GM19023 (cell line): ENCODE data around the gene DIP2C.
"Not testable (repeated sequence)": the region's sequence is repeated elsewhere in the genome, so short reads cannot be mapped to it uniquely, and the experiment has no call there.

Experiments used
- ATAC-seq: cut with Tn5 transposase; IDR thresholded peaks from one replicate; pipeline ENCODE4 v1.9.1; 2021; ENCODE audit warnings: mild to moderate bottlenecking, moderate library complexity; ENCODE audit not compliant: unreplicated experiment

DIP2C gene

GRCh38 chr10:700183-700582 lies 10.7 kb upstream of the DIP2C start:
- not testable (repeated sequence) for ATAC-seq

GRCh38 chr10:697097-697875 lies 7.8 kb upstream of the DIP2C start:
- ATAC-seq = no peak

GRCh38 chr10:695396-695795 lies 5.9 kb upstream of the DIP2C start:
- no peak for ATAC-seq

GRCh38 chr10:693506-693905 lies 4.0 kb upstream of the DIP2C start:
- ATAC-seq = no peak

- no peak for ATAC-seq
Observed at GRCh38 chr10:692682-693351, 3.3 kb upstream of the DIP2C start.

GRCh38 chr10:691216-691615 lies 1.7 kb upstream of the DIP2C start:
- ATAC-seq = no peak

- ATAC-seq = no peak
Observed at GRCh38 chr10:690372-691161, 1.1 kb upstream of the DIP2C start.

GRCh38 chr10:689121-689451 lies 382 bp downstream of the DIP2C start:
- ATAC-seq = no peak

- ATAC-seq = no peak
Observed at GRCh38 chr10:688312-689120, 952 bp downstream of the DIP2C start.

GRCh38 chr10:687583-688311 lies 1.7 kb downstream of the DIP2C start:
- no peak for ATAC-seq

GRCh38 chr10:686155-686931 lies 3.1 kb downstream of the DIP2C start:
- ATAC-seq = no peak

GRCh38 chr10:685613-686012 lies 3.9 kb downstream of the DIP2C start:
- no peak for ATAC-seq

- ATAC-seq = no peak
Observed at GRCh38 chr10:683448-684071, 5.9 kb downstream of the DIP2C start.

GRCh38 chr10:682931-683447 lies 6.5 kb downstream of the DIP2C start:
- no peak for ATAC-seq

GRCh38 chr10:681670-682318 lies 7.7 kb downstream of the DIP2C start:
- no peak for ATAC-seq

- no peak for ATAC-seq
Observed at GRCh38 chr10:680745-681144, 8.7 kb downstream of the DIP2C start.

GRCh38 chr10:680146-680545 lies 9.3 kb downstream of the DIP2C start:
- no peak for ATAC-seq

- ATAC-seq = no peak
Observed at GRCh38 chr10:679556-679955, 9.9 kb downstream of the DIP2C start.

- ATAC-seq = not testable (repeated sequence)
Observed at GRCh38 chr10:678662-679005, 10.8 kb downstream of the DIP2C start.
